K562 (cell line): Measurements from ENCODE around the gene MYL6B. TPM values are rescaled to one million over a fixed set of nuclear protein-coding genes. Genes with fewer than 3 reads are reported as not detected.

Source experiments
- ATAC-seq: fragments of 200-7000 bp; cut with Tn5 transposase; 3 replicates; pipeline ENCODE4 v1.9.1; 2020; ENCODE audit warnings: moderate library complexity
- BruUV-seq: library from RNA; stranded (reverse); fragments of 400-500 nt; replicated peaks from 2 replicates; lab custom pipeline; 2021; lab: Mats Ljungman, UMichigan
- CTCF ChIA-PET: fragments of 300-600 bp; formaldehyde crosslinking; extraction: SDS; loops from one replicate; lab custom pipeline; 2021; ENCODE audit warnings: low intra/inter-chr PET ratio; lab: Yijun Ruan, JAX
- POLR2A ChIA-PET: fragments of 300-600, 350-650 bp; sonication (Branson Sonifier 250); formaldehyde crosslinking; extraction: SDS; loops from one replicate; lab custom pipeline; 2021; ENCODE audit warnings: antibody characterized with exemption, inconsistent platforms; lab: Yijun Ruan, JAX
- DNase-seq, 4 experiments: peaks; one replicate each; pipeline versions ENCODE4 v3.0.0 to v3.0.0-alpha.2; 2011 to 2018; ENCODE audit warnings: low spot score in 3 of 4, mixed read lengths in 3 of 4; ENCODE audit errors: extremely low read depth in 1 of 4
- FAIRE-seq: peaks from 2 replicates; lab custom pipeline; 2011; peaks lifted over from hg19 to GRCh38; lab: Jason Lieb, UNC
- H2AFZ ChIP-seq: 2 replicates; pipeline ENCODE4 v1.6.0; 2011; ENCODE audit warnings: low read depth, low read length, control low read depth, inconsistent platforms
- H3K27ac ChIP-seq: fragments of 200-600 bp; 3 replicates; pipeline ENCODE4 v1.8.0; 2011; ENCODE audit warnings: low read depth, mild to moderate bottlenecking, control low read depth, inconsistent platforms, low read length, moderate library complexity, mixed read lengths; ENCODE audit errors: extremely low read depth
- H3K27me3 ChIP-seq, 2 experiments: fragments of 300-600 bp in 1 of 2; 2 replicates in 1 of 2; 3 replicates in 1 of 2; pipeline versions ENCODE4 v1.6.0 to v1.8.0; 2011; ENCODE audit warnings: inconsistent platforms in 2 of 2, low read length in 2 of 2, mild to moderate bottlenecking in 1 of 2, mixed read lengths in 1 of 2, moderate library complexity in 1 of 2; ENCODE audit not compliant: control insufficient read depth in 2 of 2, insufficient read depth in 2 of 2
- H3K36me3 ChIP-seq: fragments of 300-600 bp; 3 replicates; pipeline ENCODE4 v1.8.0; 2011; ENCODE audit warnings: mild to moderate bottlenecking, low read length, inconsistent platforms; ENCODE audit not compliant: control insufficient read depth, insufficient read depth
- H3K4me1 ChIP-seq, 2 experiments: fragments of 200-600 bp in 1 of 2; replicated peaks in 1 of 2; 2 replicates in 1 of 2; 3 replicates in 1 of 2; pipeline versions ENCODE4 v1.5.1 to v1.8.0; 2011; ENCODE audit warnings: inconsistent platforms in 2 of 2, low read length in 2 of 2, mild to moderate bottlenecking in 1 of 2, mixed read lengths in 1 of 2, moderate library complexity in 1 of 2; ENCODE audit not compliant: control insufficient read depth in 2 of 2, insufficient read depth in 2 of 2
- H3K4me2 ChIP-seq: 2 replicates; pipeline ENCODE4 v1.6.1; 2011; ENCODE audit warnings: low read length, control low read depth, inconsistent platforms, mixed read lengths; ENCODE audit not compliant: insufficient read depth
- H3K4me3 ChIP-seq: fragments of 200-600 bp; sonication (generic), shearing (Covaris generic); 2 replicates; pipeline ENCODE4 v1.5.1; 2016; ENCODE audit warnings: control low read depth, inconsistent platforms
- H3K79me2 ChIP-seq: fragments of 200-600 bp; 3 replicates; pipeline ENCODE4 v1.8.0; 2011; ENCODE audit warnings: low read length, inconsistent platforms; ENCODE audit not compliant: control insufficient read depth, insufficient read depth
- H3K9ac ChIP-seq, 2 experiments: 2 replicates each; pipeline versions ENCODE4 v1.6.0 to v1.6.1; 2011; ENCODE audit warnings: low read depth in 2 of 2, low read length in 2 of 2, control low read depth in 1 of 2, inconsistent platforms in 1 of 2, mild to moderate bottlenecking in 1 of 2, mixed read lengths in 1 of 2; ENCODE audit not compliant: insufficient read depth in 1 of 2
- H3K9me1 ChIP-seq: one replicate; pipeline ENCODE4 v1.6.0; 2011; ENCODE audit warnings: inconsistent platforms, mild to moderate bottlenecking, low read length, moderate library complexity; ENCODE audit not compliant: control insufficient read depth, insufficient read depth
- H3K9me3 ChIP-seq: replicated peaks from 2 replicates; pipeline ENCODE4 v1.5.1; 2011; ENCODE audit warnings: low read depth, low read length, inconsistent platforms; ENCODE audit not compliant: control insufficient read depth, insufficient read depth
- H4K20me1 ChIP-seq: replicated peaks from 2 replicates; pipeline ENCODE4 v1.6.1; 2011; ENCODE audit warnings: low read length, inconsistent platforms, mixed read lengths; ENCODE audit not compliant: control insufficient read depth, insufficient read depth
- BDP1 ChIP-seq: IDR thresholded peaks from 3 replicates; pipeline ENCODE4 v1.6.1; 2011; ENCODE audit not compliant: insufficient read length, insufficient read depth
- CBFA2T3 ChIP-seq: fragments of 450-650 bp; IDR thresholded peaks from 2 replicates; pipeline ENCODE4 v1.6.1; 2017
- CTBP1 ChIP-seq: fragments of 450-650 bp; IDR thresholded peaks from 2 replicates; pipeline ENCODE4 v1.6.1; 2016; ENCODE audit warnings: borderline replicate concordance
- DPF2 ChIP-seq: fragments of 450-650 bp; IDR thresholded peaks from 2 replicates; pipeline ENCODE4 v1.6.1; 2016
- EP300 ChIP-seq: IDR thresholded peaks from 2 replicates; pipeline ENCODE4 v1.6.1; 2012; ENCODE audit warnings: low read length, improper control_type of control experiment
- HDAC2 ChIP-seq: fragments of 450-650 bp; IDR thresholded peaks from 2 replicates; pipeline ENCODE4 v1.6.1; 2016; ENCODE audit warnings: mild to moderate bottlenecking
- JUND ChIP-seq, 2 experiments: IDR thresholded peaks; 2 replicates in 1 of 2; 3 replicates in 1 of 2; pipeline ENCODE4 v1.6.1; 2011; ENCODE audit warnings: borderline replicate concordance in 2 of 2, low read depth in 2 of 2, low read length in 2 of 2, improper control_type of control experiment in 1 of 2, missing biosample characterization in 1 of 2, missing genetic modification characterization in 1 of 2, missing genetic modification reagents in 1 of 2
- KDM1A ChIP-seq, 2 experiments: fragments of 450-650 bp; IDR thresholded peaks; 2 replicates each; pipeline ENCODE4 v1.6.1; 2016; ENCODE audit warnings: mild to moderate bottlenecking in 2 of 2
- PURB ChIP-seq: sonication (generic); formaldehyde crosslinking; IDR thresholded peaks from 2 replicates; pipeline ENCODE4 v1.9.0; 2021; ENCODE audit warnings: low read depth, mild to moderate bottlenecking, missing genetic modification reagents
- RCOR1 ChIP-seq, 2 experiments: IDR thresholded peaks; 2 replicates each; pipeline ENCODE4 v1.6.1; 2012; ENCODE audit warnings: low read depth in 2 of 2, low read length in 2 of 2, borderline replicate concordance in 1 of 2, improper control_type of control experiment in 1 of 2
- SMARCE1 ChIP-seq: fragments of 450-650 bp; IDR thresholded peaks from 2 replicates; pipeline ENCODE4 v1.7.1; 2016; ENCODE audit warnings: mild to moderate bottlenecking
- SOX6 ChIP-seq: fragments of 450-650 bp; IDR thresholded peaks from 2 replicates; pipeline ENCODE4 v1.6.1; 2014; ENCODE audit warnings: mild to moderate bottlenecking
- TEAD4 ChIP-seq, 2 experiments: sonication (generic) in 1 of 2; formaldehyde crosslinking in 1 of 2; IDR thresholded peaks; 2 replicates each; pipeline versions ENCODE4 v1.6.1 to v1.8.0; 2012 to 2022; ENCODE audit warnings: borderline replicate concordance in 1 of 2, inconsistent platforms in 1 of 2, low read length in 1 of 2, mild to moderate bottlenecking in 1 of 2, missing genetic modification reagents in 1 of 2
- U2AF2 ChIP-seq: fragments of 200-400 bp; formaldehyde crosslinking; optimal IDR thresholded peaks from 2 replicates; pipeline ENCODE3; 2017; ENCODE audit warnings: low read depth, mild to moderate bottlenecking, low read length
- ZEB2 ChIP-seq: fragments of 450-650 bp; IDR thresholded peaks from 2 replicates; pipeline ENCODE4 v1.6.1; 2016
- ZNF316 ChIP-seq: fragments of 450-650 bp; IDR thresholded peaks from 2 replicates; pipeline ENCODE4 v1.6.1; 2016
- WGBS: fragments of 100-300 bp; shearing (Covaris generic); methylation state at CpG from one replicate; pipeline ENCODE4 v1.1.6; 2016; ENCODE audit warnings: low coverage, mixed read lengths; ENCODE audit not compliant: insufficient coverage; ENCODE audit errors: missing lambda C conversion rate; 5-methylcytosine and 5-hydroxymethylcytosine counted together
- in situ Hi-C: fragments of 300-500 bp; cut with MboI; formaldehyde crosslinking; loops from 4 replicates; pipeline ENCODE4 v1.15.0; 2018; ENCODE audit warnings: inconsistent platforms, mixed read lengths
- intact Hi-C: fragments of 100-400 bp; cut with micrococcal nuclease; formaldehyde crosslinking; loops from 2 replicates; pipeline ENCODE4 v1.14.2; 2022
- polyA plus RNA-seq, 8 experiments: library from polyadenylated mRNA; depleted of rRNA in 4 of 8; stranded (reverse) in 5 of 8; unstranded in 3 of 8; fragments of >200 nt; fragmentation: Nextera tagmentation in 2 of 8; fragmentation: Illumina TruSeq in 1 of 8; extraction: Ambion mirVana in 2 of 8; extraction: Trizol in 1 of 8; gene quantifications; 2 replicates each; pipeline versions ENCODE4 v1.2.1 to v1.2.3, GENCODE V29; 2011 to 2014; ENCODE audit warnings: inconsistent platforms in 1 of 8, missing spikeins in 1 of 8
- total RNA-seq, 7 experiments: library from RNA; depleted of rRNA in 6 of 7; stranded (reverse); fragments of >200 nt in 6 of 7; fragmentation: Illumina TruSeq in 2 of 7; extraction: Trizol in 2 of 7; gene quantifications; 2 replicates each; pipeline versions ENCODE4 v1.2.1 to v1.2.3, GENCODE V29; 2011 to 2021; ENCODE audit warnings: low replicate concordance in 1 of 7
- TF ChIP-seq, protein P1 (sequence below): sonication (generic); formaldehyde crosslinking; IDR thresholded peaks from 2 replicates; pipeline ENCODE4 v1.8.0; 2022; ENCODE audit warnings: mild to moderate bottlenecking, missing genetic modification reagents, borderline replicate concordance
- TF ChIP-seq, protein P2 (sequence below), 2 experiments: fragments of 450-650 bp; IDR thresholded peaks; 2 replicates each; pipeline ENCODE4 v1.6.1; 2016
- TF ChIP-seq, protein P3 (sequence below): fragments of 450-650 bp; IDR thresholded peaks from 2 replicates; pipeline ENCODE4 v1.6.1; 2016; ENCODE audit warnings: low read depth, mild to moderate bottlenecking, moderate library complexity

Gene MYL6B
- total and polyA plus RNA-seq, 9 of the 15 experiments (the other 6 are each of a cell fraction or from before 2014, with no cell fraction given), result 42.8 to 77.3 (median 68.6) TPM

DNA sequence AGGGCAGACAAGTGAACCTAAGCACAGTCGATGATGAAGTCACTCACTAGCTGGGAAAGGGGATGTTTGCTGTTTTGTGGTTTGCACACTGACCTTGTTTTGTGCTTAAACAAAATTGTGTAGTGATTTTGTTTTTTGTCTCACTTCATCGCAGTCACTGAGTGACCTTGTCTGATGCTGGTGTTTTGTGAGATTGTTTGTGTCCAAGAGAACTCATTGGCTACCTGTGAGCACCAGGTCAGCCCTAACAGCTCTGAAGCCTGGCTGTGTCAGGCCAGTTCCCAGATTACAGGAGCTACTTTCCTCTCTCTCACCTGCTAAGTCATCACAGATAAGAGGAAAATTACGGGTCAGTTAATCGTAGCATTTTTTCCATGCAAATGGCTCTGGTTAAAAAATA is 28.3 kb upstream of the MYL6B start:
- intact Hi-C loops, result no loop called here
- H3K4me1 ChIP-seq, result peaks cover 24 to 48% of the 10 kb centered on the region in 2 experiments
- H3K4me2 ChIP-seq, result peak overlapping the region; percentile 36; the same call in 1 of the 2 replicates
- H3K36me3 ChIP-seq, result peaks cover 16% of the 10 kb centered on the region; the same call in 2 of the 3 replicates
- no peaks in the 10 kb centered on the region for H3K9me1 ChIP-seq
- no peak for FAIRE-seq
- H3K27me3 ChIP-seq, result no peaks in the 10 kb centered on the region
- H3K9me3 ChIP-seq, result no peaks in the 10 kb centered on the region
- CTCF ChIA-PET, result no interaction called here
- peak overlapping the region; percentile 41 for H3K27ac ChIP-seq
- H4K20me1 ChIP-seq, result peaks cover 5% of the 10 kb centered on the region; the same call in 1 of the 2 replicates
- peaks cover 20% of the 10 kb centered on the region for H3K79me2 ChIP-seq
- no peak overlapping the region for H3K4me3 ChIP-seq
- in situ Hi-C loops, result loop anchor here (10.0 kb wide), 1 partner anchor 341 kb away; the partner anchor contains the start of gene SPRYD4
- WGBS, result 2% methylated on average over 4 of the region's 4 CpGs
- H2AFZ ChIP-seq, result no peak overlapping the region
- no peak for ATAC-seq
- BruUV-seq, result no TSS peak
- peak in 1 of 4 experiments; percentile 65 for DNase-seq
- POLR2A ChIA-PET, result interaction anchor here (0.6 to 1.8 kb wide), 7 partner anchors 19 to 337 kb away, joined by 3 to 7 read pairs (median 3); partner anchors contain the start of genes RNF41 and SMARCC2
- peak overlapping the region; percentile 17 to 45; a peak in 2 of 4 replicates for H3K9ac ChIP-seq
- TF ChIP-seq, protein P1, sequence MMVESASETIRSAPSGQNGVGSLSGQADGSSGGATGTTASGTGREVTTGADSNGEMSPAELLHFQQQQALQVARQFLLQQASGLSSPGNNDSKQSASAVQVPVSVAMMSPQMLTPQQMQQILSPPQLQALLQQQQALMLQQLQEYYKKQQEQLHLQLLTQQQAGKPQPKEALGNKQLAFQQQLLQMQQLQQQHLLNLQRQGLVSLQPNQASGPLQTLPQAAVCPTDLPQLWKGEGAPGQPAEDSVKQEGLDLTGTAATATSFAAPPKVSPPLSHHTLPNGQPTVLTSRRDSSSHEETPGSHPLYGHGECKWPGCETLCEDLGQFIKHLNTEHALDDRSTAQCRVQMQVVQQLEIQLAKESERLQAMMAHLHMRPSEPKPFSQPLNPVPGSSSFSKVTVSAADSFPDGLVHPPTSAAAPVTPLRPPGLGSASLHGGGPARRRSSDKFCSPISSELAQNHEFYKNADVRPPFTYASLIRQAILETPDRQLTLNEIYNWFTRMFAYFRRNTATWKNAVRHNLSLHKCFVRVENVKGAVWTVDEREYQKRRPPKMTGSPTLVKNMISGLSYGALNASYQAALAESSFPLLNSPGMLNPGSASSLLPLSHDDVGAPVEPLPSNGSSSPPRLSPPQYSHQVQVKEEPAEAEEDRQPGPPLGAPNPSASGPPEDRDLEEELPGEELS (CRISPR knock-in tag), result 0 out of 2 replicates have a peak, but pooled peaks have one; percentile 17
- TF ChIP-seq ZEB2 (peak; percentile 73; the same call in 1 of the 2 replicates), SOX6 (peak; percentile 23; the same call in 1 of the 2 replicates), KDM1A (IDR thresholded peaks at IDR 0.05) (peak; percentile 71 to 72), EP300 (peak; percentile 29; the same call in 1 of the 2 replicates), JUND (IDR thresholded peaks at IDR 0.05; ENCODE audit: borderline replicate concordance, low read depth, low read length) (peak; percentile 2; the same call in 1 of the 2 replicates), JUND (tag; IDR thresholded peaks at IDR 0.05; ENCODE audit: borderline replicate concordance, low read depth, low read length) (no peak), HDAC2 (no peak), CBFA2T3 (peak; percentile 59), ZNF316 (peak; percentile 35; the same call in 1 of the 2 replicates), TEAD4 (IDR thresholded peaks at IDR 0.05; ENCODE audit: low read length) (peak; percentile 40; the same call in 1 of the 2 replicates), TEAD4 (CRISPR knock-in tag; IDR thresholded peaks at IDR 0.05; ENCODE audit: borderline replicate concordance) (no peak), RCOR1 (IDR thresholded peaks at IDR 0.05; ENCODE audit: borderline replicate concordance in 1 of 2, low read depth in 2 of 2, low read length in 2 of 2) (peak in 1 of 2 experiments; percentile 52; a peak in 1 of 4 replicates), CTBP1 (peak; percentile 69), DPF2 (peak; percentile 57), SMARCE1 (peak; percentile 57; the same call in 1 of the 2 replicates), BDP1 (no peak), PURB (CRISPR knock-in tag) (no peak), U2AF2 (no peak)
- TF ChIP-seq, protein P2, sequence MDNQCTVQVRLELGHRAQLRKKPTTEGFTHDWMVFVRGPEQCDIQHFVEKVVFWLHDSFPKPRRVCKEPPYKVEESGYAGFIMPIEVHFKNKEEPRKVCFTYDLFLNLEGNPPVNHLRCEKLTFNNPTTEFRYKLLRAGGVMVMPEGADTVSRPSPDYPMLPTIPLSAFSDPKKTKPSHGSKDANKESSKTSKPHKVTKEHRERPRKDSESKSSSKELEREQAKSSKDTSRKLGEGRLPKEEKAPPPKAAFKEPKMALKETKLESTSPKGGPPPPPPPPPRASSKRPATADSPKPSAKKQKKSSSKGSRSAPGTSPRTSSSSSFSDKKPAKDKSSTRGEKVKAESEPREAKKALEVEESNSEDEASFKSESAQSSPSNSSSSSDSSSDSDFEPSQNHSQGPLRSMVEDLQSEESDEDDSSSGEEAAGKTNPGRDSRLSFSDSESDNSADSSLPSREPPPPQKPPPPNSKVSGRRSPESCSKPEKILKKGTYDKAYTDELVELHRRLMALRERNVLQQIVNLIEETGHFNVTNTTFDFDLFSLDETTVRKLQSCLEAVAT (IDR thresholded peaks at IDR 0.05), result peak in 1 of 2 experiments; percentile 14; a peak in 1 of 4 replicates
- TF ChIP-seq, protein P3, sequence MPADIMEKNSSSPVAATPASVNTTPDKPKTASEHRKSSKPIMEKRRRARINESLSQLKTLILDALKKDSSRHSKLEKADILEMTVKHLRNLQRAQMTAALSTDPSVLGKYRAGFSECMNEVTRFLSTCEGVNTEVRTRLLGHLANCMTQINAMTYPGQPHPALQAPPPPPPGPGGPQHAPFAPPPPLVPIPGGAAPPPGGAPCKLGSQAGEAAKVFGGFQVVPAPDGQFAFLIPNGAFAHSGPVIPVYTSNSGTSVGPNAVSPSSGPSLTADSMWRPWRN, result no peak
